GM04503 (cell line): Measurements from ENCODE around the gene ESR1.

Experiments
- DNase-seq: peaks from one replicate; pipeline ENCODE4 v3.0.0-alpha.2; 2012; ENCODE audit warnings: low read depth

Gene ESR1

GRCh38 chr6:151807513-151808370, at the start of gene ESR1:
Gene ESR1, plus strand, starts transcription at chr6:151807682. Its CDS starts 231 bp downstream, at chr6:151807913.
- DNase-seq = no peak

DNA sequence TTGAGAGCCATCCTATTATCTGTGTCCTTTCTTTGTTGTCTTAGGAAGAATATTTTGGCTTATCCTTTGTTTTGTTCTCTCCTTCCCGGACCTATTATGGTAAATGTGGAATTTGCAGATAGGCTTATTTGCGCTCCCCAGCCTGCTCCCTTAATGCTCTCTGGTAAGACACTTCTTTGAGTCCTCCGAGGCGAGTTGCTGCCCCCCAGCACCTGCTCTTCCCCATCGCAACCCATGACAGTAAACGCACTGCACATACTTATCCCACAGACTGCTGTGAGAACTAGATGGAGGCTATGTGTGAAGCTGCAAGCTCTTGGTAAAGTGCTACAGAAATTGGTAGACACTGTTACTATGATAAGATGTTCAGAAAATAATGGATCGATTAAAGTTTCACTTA, 47.0 kb upstream of the ESR1 start:
- DNase-seq = no peak

- no peak for DNase-seq
Measured at GRCh38 chr6:151761851-151762250, 45.6 kb upstream of the ESR1 start.

DNA sequence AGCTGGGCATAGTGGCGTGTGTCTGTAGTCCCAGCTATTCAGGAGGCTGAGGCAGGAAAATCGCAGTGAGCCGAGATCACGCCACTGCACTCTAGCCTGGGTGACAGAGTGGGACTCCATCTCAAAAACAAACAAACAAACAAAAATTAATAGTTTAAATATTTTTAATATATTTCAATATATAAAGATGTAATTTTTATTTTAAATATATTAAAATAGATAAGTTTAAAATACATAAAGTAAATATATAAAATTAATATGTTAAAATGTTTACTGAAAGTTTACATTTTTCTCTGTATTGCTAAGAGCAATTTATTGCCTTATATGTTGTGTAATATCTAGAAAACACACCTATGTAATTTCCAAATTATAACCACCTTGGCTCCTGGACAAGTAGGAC, 44.7 kb upstream of the ESR1 start:
- no peak for DNase-seq

- no peak for DNase-seq
Measured at GRCh38 chr6:151763303-151763702, 44.2 kb upstream of the ESR1 start.

DNA sequence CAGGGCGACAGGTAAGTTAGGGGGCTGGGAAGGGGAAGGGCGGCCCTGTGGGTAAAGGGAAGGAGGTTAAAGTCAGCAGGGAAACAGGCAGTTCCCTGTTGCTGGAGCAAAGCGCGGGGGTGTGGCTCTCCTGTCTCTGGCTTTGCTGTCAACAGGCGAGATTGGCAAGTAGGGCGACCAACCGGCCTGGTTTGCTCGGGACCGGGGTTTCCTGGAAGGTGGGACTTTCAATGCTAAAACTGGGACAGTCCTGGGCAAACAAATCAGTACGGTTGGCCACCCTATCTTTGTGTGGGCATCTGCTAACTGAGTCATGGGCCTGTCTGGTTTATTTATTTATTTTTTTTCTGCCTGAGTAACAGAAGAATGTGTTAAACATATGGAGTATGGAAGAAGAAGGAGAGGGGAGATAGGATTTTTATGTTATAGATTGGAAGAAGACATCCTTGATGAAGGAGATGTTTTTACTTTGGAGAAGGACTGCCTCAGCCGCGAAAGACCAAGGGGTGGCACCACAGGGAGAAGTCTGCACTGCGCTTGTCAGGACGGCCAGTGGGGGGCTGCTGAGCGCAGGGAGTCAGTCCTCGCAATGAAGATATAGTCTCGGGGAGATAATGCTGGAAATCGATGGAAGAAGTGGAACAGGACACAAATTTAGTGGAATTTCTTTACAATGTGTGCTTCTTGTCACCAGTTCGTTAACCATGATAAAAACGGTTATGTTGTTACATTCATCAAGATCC, 43.4 kb upstream of the ESR1 start:
- no peak for DNase-seq

GRCh38 chr6:151765444-151765886, 42.0 kb upstream of the ESR1 start:
- peak; percentile 57 for DNase-seq

GRCh38 chr6:151772446-151772845, 35.0 kb upstream of the ESR1 start:
- DNase-seq = no peak

- no peak for DNase-seq
Measured at GRCh38 chr6:151773382-151773781, 34.1 kb upstream of the ESR1 start.

- DNase-seq = no peak
Measured at GRCh38 chr6:151782560-151782959, 24.9 kb upstream of the ESR1 start.

- no peak for DNase-seq
Measured at GRCh38 chr6:151783692-151784091, 23.8 kb upstream of the ESR1 start.

DNA sequence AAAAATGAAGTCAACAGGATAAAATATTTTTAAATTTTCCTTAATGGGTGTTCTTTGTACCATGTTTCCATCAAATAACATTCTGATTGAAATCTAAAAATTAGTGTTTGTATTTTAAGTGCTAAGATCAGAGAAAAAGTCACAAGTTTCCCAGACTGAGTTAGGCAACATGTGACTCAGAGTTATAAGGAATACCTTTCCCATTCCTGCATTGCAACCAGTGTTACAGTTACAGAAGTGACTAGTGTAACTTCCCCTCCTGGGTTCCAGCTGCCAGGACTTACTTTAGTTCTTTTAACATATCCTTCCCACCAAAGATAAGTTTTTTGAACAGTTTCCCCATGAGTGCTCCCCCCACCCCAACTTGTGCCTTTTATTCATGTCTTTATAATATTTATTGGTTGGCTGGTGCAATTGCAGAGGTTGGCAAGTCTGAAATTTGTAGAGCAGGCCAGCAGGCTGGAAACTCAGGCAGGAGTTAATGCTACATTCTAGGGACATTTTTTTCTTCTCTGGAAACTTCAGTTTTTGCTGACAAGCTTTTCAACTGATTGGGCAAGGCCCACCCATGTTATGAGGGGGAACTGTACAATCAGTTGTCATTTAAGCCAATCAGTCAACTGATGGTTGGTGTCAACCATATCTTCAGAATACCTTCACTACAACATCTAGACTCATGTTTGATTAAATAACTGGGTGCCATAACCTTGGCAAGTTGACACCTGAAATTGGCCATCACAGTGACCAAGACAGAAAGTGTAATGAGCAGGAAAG, 22.9 kb upstream of the ESR1 start:
- DNase-seq = no peak

DNA sequence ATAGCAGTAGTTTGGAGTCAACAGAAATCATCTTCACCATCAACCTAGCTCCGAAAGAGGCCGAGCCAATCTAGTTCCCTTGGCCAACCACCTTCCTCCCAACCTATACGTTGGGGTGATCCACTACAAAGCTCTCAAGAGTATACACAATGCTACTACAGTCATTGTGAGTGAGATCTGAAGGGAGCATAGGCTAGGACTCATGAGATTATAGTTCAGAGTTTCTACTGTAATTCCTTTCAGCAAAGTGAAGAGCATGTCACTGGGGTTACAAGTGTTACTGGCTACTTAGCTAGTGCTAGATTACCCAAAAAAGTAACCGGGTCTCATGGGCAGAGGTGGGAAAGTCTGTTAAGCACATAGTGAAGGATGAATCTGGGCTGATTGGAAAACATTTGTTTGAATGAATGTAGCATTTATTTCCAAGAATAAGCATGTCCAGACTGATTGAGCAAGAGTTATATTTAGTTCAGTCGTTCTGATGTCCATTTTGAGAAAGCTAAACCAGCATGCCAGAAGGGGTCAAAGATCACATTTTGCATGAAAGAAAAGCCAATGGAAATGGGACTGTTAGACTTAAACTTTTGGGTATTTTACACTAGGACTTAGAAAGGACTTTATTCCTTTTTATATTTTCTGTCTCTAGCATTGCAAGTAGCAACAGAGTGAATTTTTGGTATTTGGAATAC, 10.5 kb upstream of the ESR1 start:
- DNase-seq = no peak

DNA sequence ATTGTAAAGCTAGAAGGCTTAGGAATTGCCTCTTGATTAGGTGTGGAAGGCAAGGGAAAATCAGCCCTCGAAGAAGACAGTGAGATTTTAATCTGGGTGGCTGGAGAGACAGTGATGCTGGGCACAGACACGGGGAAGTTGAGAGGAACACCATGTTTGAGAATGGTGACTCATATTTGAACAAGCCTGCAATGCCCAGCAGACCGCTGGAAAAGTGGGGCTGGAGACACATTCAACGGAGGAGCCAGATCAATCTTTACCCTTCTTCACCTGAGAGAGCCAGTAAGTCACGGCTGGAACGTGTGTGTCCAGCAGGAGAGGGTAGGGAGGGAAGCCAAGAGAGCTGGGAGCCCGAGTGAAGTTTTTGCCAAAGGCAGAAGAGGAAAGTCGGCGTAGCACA, 3.7 kb upstream of the ESR1 start:
- no peak for DNase-seq

DNA sequence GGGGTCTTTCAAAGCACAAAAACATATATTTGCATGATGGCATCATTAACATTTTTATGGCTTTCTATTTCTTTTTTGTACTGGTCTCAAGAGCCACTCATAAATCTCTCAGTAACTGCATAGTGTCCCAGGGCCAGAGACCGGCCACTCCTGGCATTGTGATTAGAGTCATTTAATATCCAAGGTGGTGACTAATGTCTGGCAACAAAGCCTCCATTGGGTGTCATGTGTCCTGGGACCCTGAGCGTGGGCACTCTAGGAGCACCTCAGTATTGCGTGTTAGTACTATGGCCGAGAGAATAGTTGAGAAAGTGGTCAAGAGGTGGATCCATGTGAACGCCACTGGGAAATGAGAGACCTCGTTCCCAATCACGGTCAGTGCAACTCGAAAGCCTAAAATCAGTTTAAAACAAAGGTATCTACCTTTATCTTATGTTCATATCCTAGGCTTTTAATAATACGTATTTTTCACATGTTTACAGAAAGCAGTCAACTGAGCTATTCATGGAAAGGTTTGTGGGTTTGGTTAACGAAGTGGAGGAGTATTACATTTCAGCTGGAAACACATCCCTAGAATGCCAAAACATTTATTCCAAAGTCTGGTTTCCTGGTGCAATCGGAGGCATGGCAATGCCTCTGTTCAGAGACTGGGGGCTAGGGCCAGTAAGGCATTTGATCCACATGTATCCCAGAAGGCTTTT, 2.7 kb upstream of the ESR1 start:
- no peak for DNase-seq

DNA sequence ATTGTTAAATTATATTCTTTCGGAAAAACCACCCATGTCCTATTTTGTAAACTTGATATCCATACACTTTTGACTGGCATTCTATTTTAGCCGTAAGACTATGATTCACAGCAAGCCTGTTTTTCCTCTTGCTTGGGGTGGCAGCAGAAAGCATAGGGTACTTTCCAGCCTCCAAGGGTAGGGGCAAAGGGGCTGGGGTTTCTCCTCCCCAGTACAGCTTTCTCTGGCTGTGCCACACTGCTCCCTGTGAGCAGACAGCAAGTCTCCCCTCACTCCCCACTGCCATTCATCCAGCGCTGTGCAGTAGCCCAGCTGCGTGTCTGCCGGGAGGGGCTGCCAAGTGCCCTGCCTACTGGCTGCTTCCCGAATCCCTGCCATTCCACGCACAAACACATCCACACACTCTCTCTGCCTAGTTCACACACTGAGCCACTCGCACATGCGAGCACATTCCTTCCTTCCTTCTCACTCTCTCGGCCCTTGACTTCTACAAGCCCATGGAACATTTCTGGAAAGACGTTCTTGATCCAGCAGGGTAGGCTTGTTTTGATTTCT, 2.1 kb upstream of the ESR1 start:
- no peak for DNase-seq

- no peak for DNase-seq
Measured at GRCh38 chr6:151806757-151807512, 547 bp upstream of the ESR1 start.

GRCh38 chr6:151808371-151809241, 1.1 kb downstream of the ESR1 start:
- DNase-seq = no peak

- no peak for DNase-seq
Measured at GRCh38 chr6:151811081-151811480, 3.6 kb downstream of the ESR1 start.
